GM10266 (cell line): ENCODE data around the gene FCRL2.
A peak's percentile ranks its signal among the peaks of the same experiment; 100 is the strongest.

ENCODE experiments used
- DNase-seq: peaks from one replicate; pipeline ENCODE4 v3.0.0; 2012; ENCODE audit errors: extremely low spot score
- TF ChIP-seq, protein P1 (sequence below): IDR thresholded peaks from 2 replicates; pipeline ENCODE4 v1.5.1; 2012; ENCODE audit warnings: mild to moderate bottlenecking, low read depth; ENCODE audit not compliant: control insufficient read depth, insufficient read depth; ENCODE audit errors: missing control alignments

Gene FCRL2, protein sequence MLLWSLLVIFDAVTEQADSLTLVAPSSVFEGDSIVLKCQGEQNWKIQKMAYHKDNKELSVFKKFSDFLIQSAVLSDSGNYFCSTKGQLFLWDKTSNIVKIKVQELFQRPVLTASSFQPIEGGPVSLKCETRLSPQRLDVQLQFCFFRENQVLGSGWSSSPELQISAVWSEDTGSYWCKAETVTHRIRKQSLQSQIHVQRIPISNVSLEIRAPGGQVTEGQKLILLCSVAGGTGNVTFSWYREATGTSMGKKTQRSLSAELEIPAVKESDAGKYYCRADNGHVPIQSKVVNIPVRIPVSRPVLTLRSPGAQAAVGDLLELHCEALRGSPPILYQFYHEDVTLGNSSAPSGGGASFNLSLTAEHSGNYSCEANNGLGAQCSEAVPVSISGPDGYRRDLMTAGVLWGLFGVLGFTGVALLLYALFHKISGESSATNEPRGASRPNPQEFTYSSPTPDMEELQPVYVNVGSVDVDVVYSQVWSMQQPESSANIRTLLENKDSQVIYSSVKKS

GRCh38 chr1:157776971-157777391 is at the start of gene FCRL2:
FCRL2 (minus strand) TSS chr1:157777132; CDS start chr1:157777073, 59 bp downstream.
- DNase-seq = no peak
- TF ChIP-seq, protein P1, sequence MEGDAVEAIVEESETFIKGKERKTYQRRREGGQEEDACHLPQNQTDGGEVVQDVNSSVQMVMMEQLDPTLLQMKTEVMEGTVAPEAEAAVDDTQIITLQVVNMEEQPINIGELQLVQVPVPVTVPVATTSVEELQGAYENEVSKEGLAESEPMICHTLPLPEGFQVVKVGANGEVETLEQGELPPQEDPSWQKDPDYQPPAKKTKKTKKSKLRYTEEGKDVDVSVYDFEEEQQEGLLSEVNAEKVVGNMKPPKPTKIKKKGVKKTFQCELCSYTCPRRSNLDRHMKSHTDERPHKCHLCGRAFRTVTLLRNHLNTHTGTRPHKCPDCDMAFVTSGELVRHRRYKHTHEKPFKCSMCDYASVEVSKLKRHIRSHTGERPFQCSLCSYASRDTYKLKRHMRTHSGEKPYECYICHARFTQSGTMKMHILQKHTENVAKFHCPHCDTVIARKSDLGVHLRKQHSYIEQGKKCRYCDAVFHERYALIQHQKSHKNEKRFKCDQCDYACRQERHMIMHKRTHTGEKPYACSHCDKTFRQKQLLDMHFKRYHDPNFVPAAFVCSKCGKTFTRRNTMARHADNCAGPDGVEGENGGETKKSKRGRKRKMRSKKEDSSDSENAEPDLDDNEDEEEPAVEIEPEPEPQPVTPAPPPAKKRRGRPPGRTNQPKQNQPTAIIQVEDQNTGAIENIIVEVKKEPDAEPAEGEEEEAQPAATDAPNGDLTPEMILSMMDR = no peak

- DNase-seq = no peak
- TF ChIP-seq, protein P1 = no peak
Observed at GRCh38 chr1:157820299-157820698, 43.4 kb upstream of the FCRL2 start.

DNA sequence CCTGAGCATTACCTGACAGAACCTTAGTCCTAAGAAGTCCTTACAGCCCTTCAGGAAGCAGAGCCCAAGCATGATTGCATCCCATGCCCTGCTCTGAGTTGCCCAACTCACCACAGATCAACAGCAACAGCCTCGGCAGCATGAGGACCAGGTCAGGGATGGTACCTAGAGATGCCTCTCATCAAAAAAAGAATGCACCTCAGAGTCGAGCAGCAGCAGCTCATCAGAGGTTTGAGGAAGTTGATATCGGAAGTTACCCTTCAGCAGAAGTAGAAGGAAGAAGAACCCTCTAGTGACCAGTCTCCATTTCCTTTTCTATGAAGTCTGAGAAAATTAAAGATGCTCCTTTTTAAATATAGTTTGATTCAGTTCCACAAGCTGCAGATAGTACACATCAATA is 43.0 kb upstream of the FCRL2 start, which contains the start of gene FCRL1:
FCRL1 (minus strand) TSS at position 225 of the 400 bp plus-strand sequence; CDS start at position 142, 83 bp downstream.
- TF ChIP-seq, protein P1 = no peak
- no peak for DNase-seq

- TF ChIP-seq, protein P1 = no peak
- DNase-seq = no peak
Observed at GRCh38 chr1:157819215-157819614, 42.3 kb upstream of the FCRL2 start.

DNA sequence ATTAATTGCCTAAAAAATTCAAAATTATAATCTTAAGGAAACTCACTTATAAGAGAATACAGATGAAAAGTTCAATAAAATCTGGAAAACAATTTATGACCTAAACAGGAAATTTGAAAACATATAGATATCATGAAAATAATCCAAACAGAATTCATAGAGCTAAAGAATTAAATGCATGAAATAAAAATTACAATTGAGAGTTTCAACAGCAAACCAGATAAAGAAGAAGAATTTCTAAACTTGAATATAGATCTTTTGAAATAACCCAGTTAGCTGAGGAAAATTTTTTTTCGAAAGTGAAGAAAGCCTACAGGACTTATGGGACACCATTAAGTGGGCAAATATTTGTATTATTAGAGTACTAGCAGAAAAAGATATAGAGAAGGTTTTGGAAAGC is 36.3 kb upstream of the FCRL2 start:
- TF ChIP-seq, protein P1 = no peak
- no peak for DNase-seq

DNA sequence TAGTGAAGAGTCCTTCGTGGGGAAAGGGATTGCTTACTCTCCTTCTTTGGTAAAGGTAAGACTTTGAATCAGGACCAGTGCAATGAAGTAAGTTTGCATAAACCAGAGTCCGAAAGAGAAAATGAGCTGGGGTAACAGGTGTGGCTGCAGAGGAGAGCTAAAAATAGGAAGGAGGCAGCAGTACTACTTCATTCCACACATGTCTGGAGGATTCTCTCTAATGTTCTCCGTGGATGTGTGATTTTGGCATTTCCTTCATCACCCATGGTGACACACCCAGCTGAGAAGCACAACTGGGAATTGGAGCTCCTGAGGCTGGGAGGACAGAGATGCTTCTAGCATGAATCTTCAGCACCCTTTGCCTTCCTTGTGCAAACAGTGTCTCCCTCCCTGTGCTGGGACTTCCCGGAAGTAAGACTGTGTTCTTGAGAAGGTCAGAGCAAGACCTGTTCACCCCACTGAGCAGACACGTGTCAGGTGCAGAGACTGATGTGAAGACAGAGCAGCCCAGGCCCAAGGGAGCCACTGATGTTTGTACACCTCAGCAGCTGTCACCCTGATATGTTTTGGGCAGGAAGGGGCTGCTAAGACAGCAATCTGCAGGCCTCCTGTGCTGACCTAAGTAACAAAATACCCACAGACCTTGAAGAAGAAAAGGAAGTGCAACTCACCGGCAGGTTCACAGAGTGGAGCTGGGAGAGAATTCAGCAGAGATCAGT is 29.7 kb upstream of the FCRL2 start:
- TF ChIP-seq, protein P1 = no peak
- peak; percentile 21 for DNase-seq
